ENCODE data around the gene PER1. TPM values are rescaled to one million over a fixed set of nuclear protein-coding genes. Genes with fewer than 3 reads are reported as not detected.
"Not testable (repeated sequence)": the region's sequence is repeated elsewhere in the genome, so short reads cannot be mapped to it uniquely, and the experiment has no call there.

The PER1 gene
- total RNA-seq, 4 donors from 2014 or later = 33.6 to 95.0 (median 56.3) TPM

DNA sequence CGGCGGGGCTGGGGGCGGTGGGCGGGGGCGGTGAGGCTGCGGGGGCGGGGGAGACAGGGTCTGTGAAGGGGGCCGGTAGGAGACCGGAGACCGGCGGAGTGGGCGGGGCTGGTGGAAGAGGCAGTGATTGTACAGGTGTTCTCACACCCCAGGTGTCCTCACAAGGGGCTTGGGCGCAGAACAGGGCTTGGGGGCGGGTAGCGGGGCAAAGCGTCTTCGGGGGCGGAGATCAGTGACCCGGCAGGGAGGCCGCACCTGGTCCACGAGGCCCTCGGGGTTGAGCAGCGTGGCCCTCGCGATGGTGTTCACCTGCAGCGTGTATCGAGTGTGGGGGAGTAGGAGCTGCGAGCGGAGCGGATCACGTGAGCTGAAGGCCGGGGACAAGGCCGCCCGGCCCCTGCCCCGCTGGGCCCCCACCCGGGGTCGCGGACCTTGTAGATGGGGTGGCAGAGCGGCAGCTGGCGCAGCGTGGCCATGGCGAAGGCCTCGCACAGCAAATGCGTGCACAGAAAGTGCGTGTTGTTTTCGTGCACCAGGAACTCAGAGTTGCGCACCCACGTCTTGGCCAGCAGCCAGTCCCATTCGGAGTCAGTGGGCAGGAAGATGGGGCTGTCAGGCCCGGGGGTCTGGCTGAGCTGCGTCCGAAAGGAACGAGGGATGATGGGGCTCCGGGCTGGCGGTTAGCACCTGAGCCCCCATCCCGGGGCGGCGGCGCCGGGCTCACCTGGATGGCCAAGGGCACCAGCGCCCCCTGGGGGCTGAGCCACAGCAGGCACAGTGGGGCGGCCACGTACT, 42.3 kb downstream of the PER1 start:
- Histone ChIP-seq H3K9me3 (no peaks in the 10 kb centered on the region), H3K4me3 (peak overlapping the region; percentile 32 to 63 (median 48)), H3K36me3 (no peaks in the 10 kb centered on the region), H3K27ac (peak overlapping the region in 1 of 4 donors; percentile 21), H3K27me3 (peaks cover 0 to 69% (median 2%) of the 10 kb centered on the region in 4 donors), H3K4me1 (peaks cover 9 to 45% (median 11%) of the 10 kb centered on the region in 3 donors)
- no peak for DNase-seq
- intact Hi-C loops (cut with DNase I) = loop anchor here (5.0 kb wide), 1 partner anchor 33 kb away; no protein-coding TSS in a partner anchor
- WGBS, 2 donors = 8% methylated on average over 13 of the region's 63 CpGs; no CpG with 5 or more reads in 1 of the 2 donors
- TF ChIP-seq, protein P1, sequence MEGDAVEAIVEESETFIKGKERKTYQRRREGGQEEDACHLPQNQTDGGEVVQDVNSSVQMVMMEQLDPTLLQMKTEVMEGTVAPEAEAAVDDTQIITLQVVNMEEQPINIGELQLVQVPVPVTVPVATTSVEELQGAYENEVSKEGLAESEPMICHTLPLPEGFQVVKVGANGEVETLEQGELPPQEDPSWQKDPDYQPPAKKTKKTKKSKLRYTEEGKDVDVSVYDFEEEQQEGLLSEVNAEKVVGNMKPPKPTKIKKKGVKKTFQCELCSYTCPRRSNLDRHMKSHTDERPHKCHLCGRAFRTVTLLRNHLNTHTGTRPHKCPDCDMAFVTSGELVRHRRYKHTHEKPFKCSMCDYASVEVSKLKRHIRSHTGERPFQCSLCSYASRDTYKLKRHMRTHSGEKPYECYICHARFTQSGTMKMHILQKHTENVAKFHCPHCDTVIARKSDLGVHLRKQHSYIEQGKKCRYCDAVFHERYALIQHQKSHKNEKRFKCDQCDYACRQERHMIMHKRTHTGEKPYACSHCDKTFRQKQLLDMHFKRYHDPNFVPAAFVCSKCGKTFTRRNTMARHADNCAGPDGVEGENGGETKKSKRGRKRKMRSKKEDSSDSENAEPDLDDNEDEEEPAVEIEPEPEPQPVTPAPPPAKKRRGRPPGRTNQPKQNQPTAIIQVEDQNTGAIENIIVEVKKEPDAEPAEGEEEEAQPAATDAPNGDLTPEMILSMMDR (IDR thresholded peaks at IDR 0.05) = peak; percentile 89 to 96 (median 91)
- no peak for TF ChIP-seq POLR2A (IDR thresholded peaks at IDR 0.05)

DNA sequence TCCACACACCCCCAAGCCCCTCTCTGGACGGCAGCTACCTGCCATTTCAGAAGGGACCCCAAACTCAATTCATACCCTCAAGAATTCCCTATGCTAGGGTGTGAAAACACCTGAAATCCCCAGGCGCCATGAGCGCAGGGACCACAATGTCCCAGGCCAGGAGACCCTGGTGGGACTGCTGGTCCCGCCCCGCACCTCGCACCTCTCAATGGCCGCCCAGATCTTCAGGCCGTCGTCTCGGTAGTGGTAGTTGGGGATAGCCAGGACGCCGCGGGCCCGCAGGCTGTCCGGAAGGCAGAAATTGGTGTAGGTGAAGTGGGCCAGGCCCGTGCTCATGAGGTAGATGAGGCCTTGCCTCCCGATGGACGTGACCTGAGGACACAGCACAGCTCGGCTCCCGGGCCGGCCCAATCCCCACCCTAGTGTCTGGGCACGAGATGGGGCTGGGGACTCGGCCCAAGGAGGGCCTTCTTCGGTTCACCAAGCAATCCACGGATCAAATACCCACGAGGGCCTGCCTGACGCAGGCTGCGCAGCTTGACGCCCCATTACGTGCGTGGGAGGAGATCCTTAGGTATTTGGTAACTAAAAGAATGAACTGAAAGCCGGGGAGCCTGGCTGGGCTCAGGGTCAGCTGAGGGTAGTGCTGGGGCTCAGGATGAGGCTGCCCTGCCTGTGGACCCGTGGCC, 43.1 kb downstream of the PER1 start:
- intact Hi-C loops (cut with DNase I) = no loop called here
- Histone ChIP-seq H3K27me3 (peaks cover 0 to 62% (median 2%) of the 10 kb centered on the region in 4 donors), H3K36me3 (no peaks in the 10 kb centered on the region), H3K27ac (no peak overlapping the region), H3K9me3 (no peaks in the 10 kb centered on the region), H3K4me3 (no peak overlapping the region), H3K4me1 (peaks cover 9 to 51% (median 12%) of the 10 kb centered on the region in 3 donors)
- WGBS, 2 donors = 75 to 83% methylated on average over 6 to 24 of the region's 33 CpGs
- TF ChIP-seq, protein P1 (IDR thresholded peaks at IDR 0.05) = no peak
- no peak for TF ChIP-seq POLR2A (IDR thresholded peaks at IDR 0.05)
- no peak for DNase-seq

DNA sequence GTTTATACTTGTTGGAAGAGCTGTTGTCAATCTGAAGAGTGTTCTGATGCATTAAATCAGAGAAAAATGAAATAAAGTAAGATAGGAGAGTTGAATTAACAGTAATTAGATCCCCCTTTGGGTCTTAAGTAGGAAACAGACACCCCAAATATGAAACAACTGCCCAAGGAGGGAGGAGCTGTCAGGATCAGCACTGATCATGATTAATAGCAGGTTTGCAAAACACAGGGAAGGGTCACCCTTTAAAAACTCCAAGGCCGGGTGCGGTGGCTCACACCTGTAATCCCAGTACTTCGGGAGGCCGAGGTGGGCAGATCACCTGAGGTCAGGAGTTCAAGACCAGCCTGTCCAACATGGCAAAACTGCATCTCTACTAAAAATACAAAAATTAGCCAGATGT, 45.2 kb downstream of the PER1 start:
- H3K4me1 ChIP-seq = peaks cover 9 to 63% (median 22%) of the 10 kb centered on the region in 3 donors
- H3K4me3 ChIP-seq; DNase-seq; H3K36me3 ChIP-seq; H3K9me3 ChIP-seq; intact Hi-C loops (cut with DNase I): not testable (repeated sequence)
- H3K27ac ChIP-seq = peak overlapping the region in 3 of 4 donors; percentile 47 to 76 (median 54)
- WGBS, 2 donors = 57 to 84% methylated on average over 4 of the region's 4 CpGs
- H3K27me3 ChIP-seq = peaks cover 0 to 41% (median 2%) of the 10 kb centered on the region in 4 donors

DNA sequence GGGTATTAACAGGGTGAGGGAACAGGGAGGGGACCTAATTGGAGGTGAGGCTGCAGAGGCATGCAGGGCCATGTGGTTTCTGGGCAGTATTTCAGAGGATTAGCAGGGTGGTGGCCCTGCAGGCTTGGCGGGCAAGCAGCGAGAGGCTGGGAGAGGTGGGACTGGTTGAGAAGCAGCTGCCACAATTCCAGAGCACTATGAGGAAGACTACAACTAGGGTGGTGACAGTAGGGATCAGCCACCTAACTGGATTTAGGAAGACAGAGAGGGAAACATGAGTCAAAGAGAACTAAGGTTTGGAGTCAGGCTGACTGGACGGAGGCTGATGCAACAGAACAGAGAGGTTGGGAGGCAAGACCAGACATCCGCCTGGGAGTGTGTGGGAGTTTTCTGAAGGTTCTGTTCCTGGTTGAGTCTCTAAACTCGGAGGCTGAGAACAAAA, 46.2 kb downstream of the PER1 start:
- TF ChIP-seq, protein P1 (IDR thresholded peaks at IDR 0.05) = no peak
- TF ChIP-seq POLR2A (IDR thresholded peaks at IDR 0.05) = no peak
- Histone ChIP-seq H3K9me3 (no peaks in the 10 kb centered on the region), H3K27me3 (peaks cover 0 to 31% (median 2%) of the 10 kb centered on the region in 4 donors), H3K27ac (peak overlapping the region; percentile 47 to 76 (median 52)), H3K36me3 (no peaks in the 10 kb centered on the region), H3K4me1 (peaks cover 9 to 69% (median 22%) of the 10 kb centered on the region in 3 donors), H3K4me3 (no peak overlapping the region)
- 36 to 43% methylated on average over 5 of the region's 5 CpGs for WGBS, 2 donors
- DNase-seq = no peak
- intact Hi-C loops (cut with DNase I) = no loop called here

DNA sequence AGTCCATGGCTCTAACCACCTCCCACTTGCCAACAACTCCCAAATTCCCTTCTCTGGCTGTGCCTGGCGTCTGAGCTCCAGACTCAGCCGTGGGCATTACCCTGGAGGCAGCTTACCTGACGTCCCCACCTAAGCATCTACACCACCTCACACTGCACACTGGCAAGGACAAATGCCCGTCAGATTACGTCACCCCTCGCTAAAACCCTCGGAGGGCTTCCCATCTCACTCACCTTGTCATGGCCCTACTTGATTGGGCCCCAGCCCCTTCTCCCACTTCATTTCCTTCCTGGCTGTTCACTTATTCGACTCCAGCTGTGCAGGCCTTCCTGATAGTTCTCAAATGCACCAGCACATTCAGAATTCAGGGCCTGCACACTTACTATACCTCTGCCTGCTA, 47.3 kb downstream of the PER1 start:
- peaks cover 0 to 20% (median 1%) of the 10 kb centered on the region in 4 donors for H3K27me3 ChIP-seq
- WGBS, 2 donors = 69% methylated on average over 8 of the region's 8 CpGs
- intact Hi-C loops (cut with DNase I) = no loop called here
- H3K36me3 ChIP-seq = no peaks in the 10 kb centered on the region
- peak overlapping the region in 3 of 4 donors; percentile 17 to 64 (median 54) for H3K27ac ChIP-seq
- no peak for TF ChIP-seq POLR2A (IDR thresholded peaks at IDR 0.05)
- TF ChIP-seq, protein P1 (IDR thresholded peaks at IDR 0.05) = no peak
- H3K4me1 ChIP-seq = peaks cover 5 to 62% (median 17%) of the 10 kb centered on the region in 3 donors
- no peak for DNase-seq
- no peaks in the 10 kb centered on the region for H3K9me3 ChIP-seq
- no peak overlapping the region for H3K4me3 ChIP-seq
